Ammon's horn (tissue), 1 donor: ENCODE data around the gene SLAIN2.

Experiments
- DNase-seq: peaks from one replicate; pipeline ENCODE4 v3.0.0-alpha.2; 2016; ENCODE audit warnings: low spot score

The SLAIN2 gene

GRCh38 chr4:48334900-48335384 lies 6.4 kb upstream of the SLAIN2 start:
- DNase-seq = no peak

- no peak for DNase-seq
These were observed 5.0 kb upstream of the SLAIN2 start for GRCh38 chr4:48336146-48336870.

- DNase-seq = no peak
These were observed 3.6 kb upstream of the SLAIN2 start for GRCh38 chr4:48337731-48338130.

GRCh38 chr4:48339642-48340041 lies 1.7 kb upstream of the SLAIN2 start:
- no peak for DNase-seq

GRCh38 chr4:48340276-48340964 lies 909 bp upstream of the SLAIN2 start:
- no peak for DNase-seq

- DNase-seq = peak; percentile 62
These were observed 662 bp downstream of the SLAIN2 start for GRCh38 chr4:48341776-48342605.

- no peak for DNase-seq
These were observed 1.2 kb downstream of the SLAIN2 start for GRCh38 chr4:48342606-48342880.

- no peak for DNase-seq
These were observed 1.7 kb downstream of the SLAIN2 start for GRCh38 chr4:48343035-48343434.

- no peak for DNase-seq
These were observed 2.2 kb downstream of the SLAIN2 start for GRCh38 chr4:48343551-48343950.

- DNase-seq = no peak
These were observed 4.2 kb downstream of the SLAIN2 start for GRCh38 chr4:48345542-48345941.

- no peak for DNase-seq
These were observed 5.3 kb downstream of the SLAIN2 start for GRCh38 chr4:48346594-48346993.

- no peak for DNase-seq
These were observed 6.1 kb downstream of the SLAIN2 start for GRCh38 chr4:48347282-48347921.

GRCh38 chr4:48350871-48351270 lies 9.5 kb downstream of the SLAIN2 start:
- no peak for DNase-seq

- no peak for DNase-seq
These were observed 11.5 kb downstream of the SLAIN2 start for GRCh38 chr4:48352793-48353192.

GRCh38 chr4:48356355-48356754 lies 15.0 kb downstream of the SLAIN2 start:
- DNase-seq = no peak

GRCh38 chr4:48360285-48361011 lies 19.1 kb downstream of the SLAIN2 start:
- DNase-seq = peak; percentile 13

- no peak for DNase-seq
These were observed 19.7 kb downstream of the SLAIN2 start for GRCh38 chr4:48361012-48361400.

- DNase-seq = no peak
These were observed 25.3 kb downstream of the SLAIN2 start for GRCh38 chr4:48366611-48367010.

GRCh38 chr4:48367016-48367415 lies 25.7 kb downstream of the SLAIN2 start:
- no peak for DNase-seq

- no peak for DNase-seq
These were observed 27.1 kb downstream of the SLAIN2 start for GRCh38 chr4:48368389-48368788.

GRCh38 chr4:48369248-48369647 lies 27.9 kb downstream of the SLAIN2 start:
- no peak for DNase-seq

GRCh38 chr4:48369771-48370170 lies 28.4 kb downstream of the SLAIN2 start:
- DNase-seq = no peak
